A172 (cell line): ENCODE data around the gene PITHD1. TPM values are rescaled to one million over a fixed set of nuclear protein-coding genes. Genes with fewer than 3 reads are reported as not detected.
"Not testable (repeated sequence)": the region's sequence is repeated elsewhere in the genome, so short reads cannot be mapped to it uniquely, and the experiment has no call there.

ENCODE experiments used
- DNase-seq: peaks from one replicate; pipeline ENCODE4 v3.0.0-alpha.2; 2015; ENCODE audit warnings: low spot score
- total RNA-seq: library from RNA; depleted of rRNA; stranded (reverse); fragments of >200 nt; shearing (Covaris generic); gene quantifications from 2 replicates; pipeline ENCODE4 v1.2.3, GENCODE V29; 2014; rRNA removed

PITHD1 gene
- total RNA-seq, 1 experiment from 2014 or later, result 73.3 TPM

DNA sequence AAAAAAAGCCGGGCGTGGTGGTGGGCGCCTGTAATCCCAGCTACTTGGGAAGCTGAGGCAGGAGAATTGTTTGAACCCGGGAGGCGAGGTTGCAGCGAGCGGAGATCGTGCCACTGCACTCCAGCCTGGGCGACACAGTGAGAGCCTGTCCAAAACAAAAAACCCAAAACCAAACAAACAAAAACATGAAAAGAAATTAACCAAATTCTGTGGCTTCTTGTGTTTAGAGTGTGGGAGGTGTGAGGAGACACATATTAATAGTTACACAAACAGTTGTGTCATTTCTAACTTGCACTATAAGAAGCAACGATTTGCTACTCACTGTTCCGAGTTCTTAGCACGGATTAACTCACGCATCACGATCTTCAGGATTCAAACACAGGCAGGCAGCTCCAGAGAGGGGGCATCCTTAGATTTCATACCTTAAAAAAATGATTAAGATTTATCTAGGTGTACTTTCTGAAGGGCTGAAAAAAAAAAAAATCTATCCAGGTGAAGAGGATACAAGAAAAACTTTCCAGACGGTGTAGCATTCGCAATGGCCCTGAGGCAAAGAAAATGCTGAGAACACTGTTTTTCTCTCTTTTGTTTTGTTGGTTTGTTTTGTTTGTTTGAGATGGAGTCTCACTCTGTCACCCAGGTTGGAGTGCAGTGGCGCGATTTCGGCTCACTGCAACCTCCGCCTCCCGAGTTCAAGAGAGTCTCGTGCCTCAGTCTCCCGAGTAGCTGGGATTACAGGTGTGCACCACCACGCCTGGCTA is 47.7 kb downstream of the PITHD1 start:
- no peak for DNase-seq

DNA sequence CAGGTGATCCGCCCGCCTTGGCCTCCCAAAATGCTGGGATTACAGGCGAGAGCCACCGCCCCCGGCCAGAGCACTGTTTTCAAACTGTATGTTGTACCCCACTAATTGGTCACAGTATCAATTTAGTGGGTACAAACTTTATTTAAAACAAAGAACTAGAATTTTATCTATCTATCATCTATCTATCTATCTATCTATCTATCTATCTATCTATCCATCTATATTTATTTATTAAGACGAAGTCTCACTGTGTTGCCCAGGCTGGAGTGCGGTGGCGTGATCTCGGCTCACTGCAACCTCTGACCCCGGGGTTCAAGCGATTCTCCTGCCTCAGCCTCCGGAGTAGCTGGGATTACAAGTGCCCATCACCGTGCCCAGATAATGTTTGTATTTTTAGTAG is 48.4 kb downstream of the PITHD1 start:
- DNase-seq, result not testable (repeated sequence)

DNA sequence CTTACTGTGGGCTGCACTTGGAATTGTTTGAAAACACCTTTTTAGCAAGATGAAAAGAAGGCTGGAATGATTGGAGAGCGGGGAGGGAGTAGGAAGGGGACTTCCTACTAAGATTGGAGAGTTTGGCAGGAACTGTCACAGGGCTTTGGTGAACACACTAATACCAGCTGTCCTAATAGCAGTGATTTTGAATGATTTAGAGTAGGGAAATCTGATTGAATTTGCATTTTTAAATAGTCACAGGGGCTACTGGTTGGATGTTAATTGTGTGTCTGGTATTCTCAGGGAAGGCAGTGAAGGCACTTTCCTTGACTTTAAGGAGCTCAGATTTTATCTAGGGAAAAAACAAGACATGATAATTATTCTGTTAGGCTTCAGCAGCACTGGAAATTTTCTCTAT is 49.5 kb downstream of the PITHD1 start:
- DNase-seq, result no peak

DNA sequence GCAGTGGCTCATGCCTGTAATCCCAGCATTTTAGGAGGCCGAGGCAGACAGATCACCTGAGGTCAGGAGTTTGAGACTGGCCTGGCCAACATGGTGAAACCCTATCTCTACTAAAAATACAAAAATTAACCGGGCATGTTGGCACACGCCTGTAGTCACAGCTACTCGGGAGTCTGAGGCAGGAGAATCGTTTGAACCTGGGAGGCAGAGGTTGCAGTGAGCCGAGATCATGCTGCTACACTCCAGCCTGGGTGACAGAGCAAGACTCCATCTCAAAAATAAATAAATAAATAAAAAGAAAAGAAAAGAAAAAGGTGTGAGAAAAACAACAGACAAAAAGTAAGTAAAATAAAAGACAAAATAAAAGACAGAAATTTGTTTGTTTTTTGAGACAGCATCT is 55.9 kb downstream of the PITHD1 start:
- not testable (repeated sequence) for DNase-seq

DNA sequence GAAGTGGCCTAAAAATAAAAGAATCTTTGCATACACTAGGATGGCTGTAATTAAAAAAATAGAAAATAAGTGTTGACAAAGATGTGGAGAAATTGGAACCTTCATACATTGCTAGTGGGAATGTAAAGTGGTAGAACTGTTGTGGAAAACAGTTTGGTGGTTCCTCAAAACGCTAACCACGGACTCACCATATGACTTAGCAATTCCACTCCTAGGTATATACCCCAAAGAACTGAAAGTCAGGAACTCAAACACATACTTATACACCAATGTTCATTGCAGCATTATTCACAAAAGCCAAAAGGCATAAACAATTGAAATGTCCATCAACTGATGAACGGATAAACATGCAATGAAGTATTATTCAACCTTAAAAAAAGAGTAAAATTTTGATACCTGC is 57.8 kb downstream of the PITHD1 start:
- no peak for DNase-seq

Other genes with a start within 250 kb of the PITHD1 start
- gene E2F2, start 247.2 kb upstream of the PITHD1 start, total RNA-seq, result 3.8 and 4.0 TPM in 2 replicates
- 83.7 and 244 TPM in 2 replicates for gene ID3, start 218.9 kb upstream of the PITHD1 start, total RNA-seq
- 609 and 964 TPM in 2 replicates for gene RPL11, start 86.6 kb upstream of the PITHD1 start, total RNA-seq
- gene ELOA, start 34.9 kb upstream of the PITHD1 start, total RNA-seq, result 28.1 and 29.4 TPM in 2 replicates
- 59.0 and 68.0 TPM in 2 replicates for gene LYPLA2, start 12.7 kb downstream of the PITHD1 start, total RNA-seq
- 109 and 110 TPM in 2 replicates for gene GALE, start 22.3 kb downstream of the PITHD1 start, total RNA-seq
- 15.3 and 21.5 TPM in 2 replicates for gene HMGCL, start 47.0 kb downstream of the PITHD1 start, total RNA-seq
- gene FUCA1, start 89.9 kb downstream of the PITHD1 start, total RNA-seq, result 19.6 and 22.9 TPM in 2 replicates
- not detected in 2 replicates for gene CNR2, start 134.9 kb downstream of the PITHD1 start, total RNA-seq
- 58.5 and 60.3 TPM in 2 replicates for gene PNRC2, start 181.4 kb downstream of the PITHD1 start, total RNA-seq
- 96.5 and 106 TPM in 2 replicates for gene SRSF10, start 201.9 kb downstream of the PITHD1 start, total RNA-seq